ENCODE data around the gene DIP2B.

DNA sequence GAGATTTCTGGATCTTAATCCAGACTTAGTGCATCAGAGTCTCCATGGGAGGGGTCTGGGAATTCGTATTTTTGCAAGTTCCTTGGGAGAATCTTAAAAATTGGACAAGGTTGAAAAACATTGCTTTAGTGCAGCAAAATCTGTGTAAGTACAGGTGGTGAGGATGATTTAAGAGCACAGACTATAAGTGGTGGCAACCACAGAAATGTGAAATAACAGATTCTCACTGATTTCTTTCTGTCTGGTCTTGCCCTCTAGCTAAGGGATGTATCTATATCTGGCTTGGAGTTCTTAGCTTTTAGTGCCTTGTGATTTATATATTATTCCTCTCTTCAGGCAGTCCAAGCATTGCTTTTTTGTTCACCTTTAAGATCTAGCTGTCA is 116.2 kb downstream of the DIP2B start:
- TF ChIP-seq, protein P1, sequence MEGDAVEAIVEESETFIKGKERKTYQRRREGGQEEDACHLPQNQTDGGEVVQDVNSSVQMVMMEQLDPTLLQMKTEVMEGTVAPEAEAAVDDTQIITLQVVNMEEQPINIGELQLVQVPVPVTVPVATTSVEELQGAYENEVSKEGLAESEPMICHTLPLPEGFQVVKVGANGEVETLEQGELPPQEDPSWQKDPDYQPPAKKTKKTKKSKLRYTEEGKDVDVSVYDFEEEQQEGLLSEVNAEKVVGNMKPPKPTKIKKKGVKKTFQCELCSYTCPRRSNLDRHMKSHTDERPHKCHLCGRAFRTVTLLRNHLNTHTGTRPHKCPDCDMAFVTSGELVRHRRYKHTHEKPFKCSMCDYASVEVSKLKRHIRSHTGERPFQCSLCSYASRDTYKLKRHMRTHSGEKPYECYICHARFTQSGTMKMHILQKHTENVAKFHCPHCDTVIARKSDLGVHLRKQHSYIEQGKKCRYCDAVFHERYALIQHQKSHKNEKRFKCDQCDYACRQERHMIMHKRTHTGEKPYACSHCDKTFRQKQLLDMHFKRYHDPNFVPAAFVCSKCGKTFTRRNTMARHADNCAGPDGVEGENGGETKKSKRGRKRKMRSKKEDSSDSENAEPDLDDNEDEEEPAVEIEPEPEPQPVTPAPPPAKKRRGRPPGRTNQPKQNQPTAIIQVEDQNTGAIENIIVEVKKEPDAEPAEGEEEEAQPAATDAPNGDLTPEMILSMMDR (IDR thresholded peaks at IDR 0.05) = no peak
- no peak for TF ChIP-seq POLR2A (IDR thresholded peaks at IDR 0.05)
